ENCODE results near the gene SLC25A24. TPM values are rescaled to one million over a fixed set of nuclear protein-coding genes. Genes with fewer than 3 reads are reported as not detected.
"Not testable (repeated sequence)": the region's sequence is repeated elsewhere in the genome, so short reads cannot be mapped to it uniquely, and the experiment has no call there.

SLC25A24 gene
- total RNA-seq, 1 experiment from 2014 or later, result 32.2 TPM

GRCh38 chr1:108140177-108140576 lies 60.0 kb downstream of the SLC25A24 start:
- no peak for DNase-seq (ENCODE audit: low spot score)

DNA sequence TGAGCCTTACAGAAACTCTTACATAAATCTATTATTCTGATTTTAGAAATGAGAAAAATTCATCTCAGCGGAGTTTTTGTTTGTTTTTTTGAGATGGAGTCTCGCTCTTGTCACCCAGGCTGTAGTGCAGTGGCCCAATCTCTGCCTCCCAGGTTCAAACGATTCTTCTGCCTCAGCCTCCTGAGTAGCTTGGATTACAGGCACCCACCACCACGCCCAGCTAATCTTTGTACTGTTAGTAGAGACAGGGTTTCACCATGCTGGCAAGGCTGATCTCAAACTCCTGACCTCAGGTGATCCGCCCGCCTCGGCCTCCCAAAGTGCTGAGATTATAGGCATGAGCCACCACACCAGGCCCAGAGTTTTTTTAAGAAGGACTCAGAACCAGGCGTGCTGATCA lies 60.6 kb downstream of the SLC25A24 start:
- not testable (repeated sequence) for DNase-seq (ENCODE audit: low spot score)

- DNase-seq (ENCODE audit: low spot score), result not testable (repeated sequence)
Measured at GRCh38 chr1:108133148-108133547, 67.0 kb downstream of the SLC25A24 start.

DNA sequence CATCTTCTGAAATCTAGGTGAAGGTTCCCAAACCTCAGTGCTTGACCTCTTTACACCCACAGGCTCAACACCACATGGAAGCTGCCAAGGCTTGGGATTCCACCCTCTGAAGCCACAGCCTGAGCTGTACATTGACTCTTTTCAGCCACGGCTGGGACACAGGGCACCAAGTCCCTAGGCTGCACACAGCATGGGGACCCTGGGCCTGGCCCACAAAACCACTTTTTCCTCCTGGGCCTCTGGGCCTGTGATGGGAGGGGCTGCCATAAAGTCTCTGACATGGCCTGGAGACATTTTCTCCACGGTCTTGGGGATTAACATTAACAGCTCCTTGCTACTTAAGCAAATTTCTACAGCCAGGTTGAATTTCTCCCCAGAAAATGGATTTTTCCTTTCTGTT lies 67.8 kb downstream of the SLC25A24 start:
- not testable (repeated sequence) for DNase-seq (ENCODE audit: low spot score)

- not testable (repeated sequence) for DNase-seq (ENCODE audit: low spot score)
Measured at GRCh38 chr1:108131281-108131680, 68.9 kb downstream of the SLC25A24 start.

- DNase-seq (ENCODE audit: low spot score), result no peak
Measured at GRCh38 chr1:108130794-108131193, 69.3 kb downstream of the SLC25A24 start.

GRCh38 chr1:108129999-108130398 lies 70.1 kb downstream of the SLC25A24 start:
- no peak for DNase-seq (ENCODE audit: low spot score)

DNA sequence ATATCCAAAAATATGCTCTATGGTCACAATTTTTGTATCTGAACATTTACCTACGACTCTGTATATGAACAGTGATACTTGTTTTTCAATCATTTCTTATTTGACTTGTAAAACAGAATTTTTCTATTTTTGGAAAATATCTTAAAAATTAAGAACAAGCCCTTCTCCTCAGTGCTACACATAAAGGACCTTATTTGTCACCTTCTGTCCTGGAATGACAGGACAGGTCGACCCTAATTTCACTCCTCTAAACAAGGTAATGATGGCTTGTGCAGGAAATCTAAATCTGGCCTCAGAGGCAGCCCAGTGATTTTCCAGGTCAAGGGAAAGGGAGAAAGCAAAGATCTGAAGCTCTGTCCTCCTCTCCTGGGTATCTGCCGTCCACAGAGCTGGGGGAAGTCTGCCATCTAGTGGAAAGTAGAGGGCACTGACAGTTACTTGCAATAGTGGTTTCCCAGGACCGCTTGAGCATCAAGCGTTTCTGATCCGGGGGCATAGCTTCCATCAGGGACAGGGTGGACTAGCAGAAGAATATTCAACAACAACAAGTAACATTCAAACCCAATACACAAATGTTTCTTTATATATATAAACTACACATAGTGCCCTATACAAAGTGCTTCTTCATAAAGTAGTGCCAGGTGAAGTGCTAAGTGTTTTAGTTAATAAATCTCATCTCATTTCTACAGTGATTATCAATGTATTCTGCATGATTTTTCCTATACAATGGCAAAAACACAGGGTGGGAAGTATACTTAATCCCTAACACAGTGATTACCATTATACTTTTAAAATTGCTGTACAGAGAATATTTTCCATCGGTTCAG lies 74.6 kb downstream of the SLC25A24 start:
- peak; percentile 79 for DNase-seq (ENCODE audit: low spot score)

DNA sequence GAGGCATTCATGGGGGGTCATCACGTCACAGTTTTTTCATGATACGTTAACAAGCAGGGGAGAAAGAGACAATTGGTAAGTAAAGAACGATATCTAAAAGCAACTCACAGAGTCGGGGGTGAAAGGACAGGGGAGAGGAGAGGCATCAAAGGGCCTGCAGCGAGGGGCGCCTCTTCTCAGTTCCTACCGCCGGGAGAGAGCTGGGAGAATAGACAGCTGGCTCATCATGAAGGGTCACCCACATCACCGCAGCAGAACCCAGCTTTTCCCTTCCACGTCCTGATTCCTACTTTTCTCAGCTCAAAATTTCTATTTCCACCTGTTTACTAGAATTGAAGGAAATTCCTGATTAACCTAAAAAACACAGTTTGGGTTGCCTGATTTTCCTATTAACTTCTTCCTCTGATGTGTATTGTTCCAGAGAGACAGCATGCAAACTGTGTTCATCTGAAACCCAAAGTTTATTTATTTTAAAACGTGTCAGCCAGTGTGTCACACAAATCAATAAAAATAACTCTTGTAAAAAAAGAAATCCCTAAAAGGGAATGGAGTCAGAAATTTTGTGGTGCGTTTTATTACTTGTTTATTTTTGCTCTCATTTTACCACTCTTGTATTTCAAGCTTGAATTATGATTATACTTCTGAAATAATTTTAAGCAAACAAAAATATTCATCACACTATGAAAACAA lies 75.4 kb downstream of the SLC25A24 start:
- no peak for DNase-seq (ENCODE audit: low spot score)

GRCh38 chr1:108124023-108124422 lies 76.1 kb downstream of the SLC25A24 start:
- DNase-seq (ENCODE audit: low spot score), result no peak

GRCh38 chr1:108121358-108122143 lies 78.6 kb downstream of the SLC25A24 start:
- DNase-seq (ENCODE audit: low spot score), result no peak

DNA sequence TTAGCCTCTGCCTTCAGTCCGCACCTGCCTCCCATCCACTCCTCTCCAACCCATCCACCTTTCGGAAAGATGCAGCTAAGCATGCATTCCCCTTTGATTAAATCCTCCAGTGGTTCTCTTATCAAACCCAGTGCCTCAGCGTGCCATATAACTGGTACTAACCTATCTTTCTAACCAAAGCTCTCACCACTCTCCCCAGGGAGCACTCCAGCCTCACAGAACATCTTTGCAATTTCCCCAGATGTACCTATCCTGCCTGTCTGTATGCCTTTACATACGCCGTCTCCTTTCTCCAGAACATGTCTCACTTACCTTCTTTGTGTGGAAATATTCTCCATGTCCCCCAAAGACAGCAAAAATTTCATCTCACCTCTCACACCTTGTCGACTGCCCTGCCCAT lies 80.0 kb downstream of the SLC25A24 start:
- DNase-seq (ENCODE audit: low spot score), result no peak

- no peak for DNase-seq (ENCODE audit: low spot score)
Measured at GRCh38 chr1:108119500-108119899, 80.6 kb downstream of the SLC25A24 start.

- DNase-seq (ENCODE audit: low spot score), result no peak
Measured at GRCh38 chr1:108117945-108118902, 81.9 kb downstream of the SLC25A24 start.

DNA sequence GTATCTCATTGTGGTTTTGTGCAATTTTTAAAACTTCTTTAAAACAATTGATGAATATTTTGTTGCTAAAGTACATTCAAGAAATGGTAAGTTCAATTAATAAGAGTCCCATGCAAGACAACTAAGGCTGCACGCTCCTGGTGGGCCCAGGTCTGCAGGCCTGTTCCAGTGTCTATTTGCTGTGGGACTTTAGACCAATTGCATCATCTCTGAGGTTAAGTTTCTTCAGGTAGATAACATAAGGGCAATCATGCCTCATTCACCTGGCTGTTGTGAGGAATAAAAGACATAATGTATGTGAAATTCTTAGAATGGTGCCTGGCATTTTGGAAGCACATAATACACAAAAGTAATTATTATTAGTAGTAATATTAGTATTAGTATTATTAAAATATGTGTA lies 82.9 kb downstream of the SLC25A24 start:
- DNase-seq (ENCODE audit: low spot score), result no peak

DNA sequence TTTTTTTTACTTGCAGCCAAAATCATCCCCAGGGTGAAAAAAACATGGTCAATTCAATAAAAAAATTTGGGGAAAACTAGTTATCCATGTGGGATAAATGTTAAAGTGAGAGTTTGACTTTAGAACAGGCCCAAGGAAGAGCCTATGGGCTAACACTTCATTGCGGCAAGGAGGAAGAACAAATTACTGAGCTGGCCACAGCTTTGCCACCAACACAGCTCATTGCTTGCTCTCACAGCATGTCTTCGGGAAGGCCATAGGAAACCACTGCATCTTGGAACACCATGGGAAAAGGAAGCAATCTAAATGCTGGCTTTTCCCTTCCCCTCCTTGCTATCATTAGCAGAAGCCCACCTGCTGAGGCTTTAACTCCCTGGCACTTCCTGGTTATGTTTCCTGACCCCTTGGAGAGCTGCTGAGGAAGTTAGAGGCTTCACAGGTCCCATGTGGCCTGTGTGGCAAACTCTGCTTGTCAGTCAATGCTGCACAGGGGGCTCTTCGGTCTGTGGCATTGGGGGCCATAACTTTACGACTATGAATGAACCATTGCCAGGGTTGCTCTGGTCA lies 86.0 kb downstream of the SLC25A24 start:
- DNase-seq (ENCODE audit: low spot score), result no peak

DNA sequence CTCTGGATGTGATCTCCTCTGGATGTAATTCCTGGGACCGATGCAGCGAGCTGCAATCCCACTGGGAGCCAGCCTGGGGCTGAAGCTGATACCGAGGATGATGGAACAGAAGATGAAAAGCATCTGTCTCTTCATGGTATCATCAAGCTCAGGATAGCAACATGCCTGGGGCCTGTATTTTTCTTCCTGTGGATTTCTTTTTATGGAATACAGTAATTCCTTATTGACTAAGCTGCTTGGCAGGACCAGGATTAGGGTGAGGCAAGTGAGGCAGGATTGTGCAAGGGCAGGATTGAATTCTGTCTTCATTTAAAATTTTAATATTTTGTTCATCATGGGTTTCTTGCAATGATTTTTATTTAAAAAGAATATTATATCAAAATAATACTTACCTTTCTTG lies 86.6 kb downstream of the SLC25A24 start:
- no peak for DNase-seq (ENCODE audit: low spot score)

DNA sequence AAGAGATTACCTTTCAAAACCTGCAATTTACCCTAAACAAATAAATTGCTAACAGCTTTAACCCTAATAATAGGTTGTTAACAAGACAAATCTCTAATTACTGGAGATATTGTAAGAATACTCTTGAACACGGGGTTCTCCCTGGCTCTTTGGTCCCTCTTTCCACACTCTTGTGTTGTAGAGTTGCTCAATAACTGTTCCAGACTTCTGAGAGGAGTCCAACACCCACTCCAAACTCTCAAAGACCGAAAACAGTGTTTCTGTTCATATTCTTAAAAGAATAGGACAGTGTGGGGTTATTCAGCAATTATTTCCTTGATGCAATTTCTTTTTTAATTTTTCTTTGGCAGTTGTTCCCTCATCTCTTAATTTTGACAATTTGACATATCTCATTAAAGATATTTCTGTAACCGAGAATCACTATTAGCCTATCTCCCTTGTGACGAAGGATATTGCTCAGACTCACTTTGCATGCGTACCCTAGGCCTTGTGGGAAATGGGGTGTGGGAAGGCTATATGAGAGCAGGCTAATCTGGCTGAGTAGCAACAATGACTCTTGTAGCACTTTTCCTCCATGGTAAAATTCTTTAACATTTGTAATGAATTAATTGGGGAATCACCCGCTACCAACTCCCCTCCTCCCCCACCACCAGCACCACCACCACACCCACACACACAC lies 90.7 kb downstream of the SLC25A24 start:
- no peak for DNase-seq (ENCODE audit: low spot score)

DNA sequence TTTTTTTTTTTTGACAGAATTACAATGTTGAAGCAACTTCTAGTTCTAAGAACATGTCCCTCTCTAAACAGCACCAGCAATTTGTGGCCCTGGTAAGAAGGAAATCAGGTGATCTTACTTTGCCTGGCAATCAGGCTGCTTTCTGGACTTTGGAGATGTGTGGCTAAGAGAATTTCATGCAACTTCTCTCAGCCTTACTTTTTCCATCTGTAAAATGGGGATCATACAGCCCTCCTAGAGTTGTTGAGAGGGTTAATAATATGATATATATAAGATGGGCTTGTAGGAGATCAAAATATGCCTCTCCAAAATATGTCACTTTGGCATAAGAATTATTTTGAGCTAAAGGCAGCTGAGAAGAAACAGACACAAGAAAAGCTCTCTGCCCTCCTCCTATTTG lies 92.0 kb downstream of the SLC25A24 start:
- no peak for DNase-seq (ENCODE audit: low spot score)

DNA sequence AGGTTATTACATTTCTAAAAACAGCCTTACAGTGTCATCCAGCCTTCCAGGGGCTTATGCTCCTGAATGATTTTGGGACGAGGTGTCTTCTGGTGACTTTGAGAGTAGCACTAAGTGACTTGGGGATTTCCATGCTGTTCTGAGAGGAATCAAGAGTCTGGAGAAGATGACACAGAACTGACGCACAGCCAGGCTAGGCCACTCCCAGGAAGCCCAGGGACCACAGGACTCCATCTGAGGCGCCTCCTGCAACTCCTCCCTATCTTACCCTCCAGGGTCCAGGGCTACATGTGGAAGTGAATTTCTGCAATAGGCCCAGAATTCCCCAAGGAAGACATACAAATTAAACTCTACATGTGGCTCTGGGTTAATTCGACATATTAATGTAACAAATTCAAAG lies 92.5 kb downstream of the SLC25A24 start:
- peak; percentile 44 for DNase-seq (ENCODE audit: low spot score)

Measured in H4 (cell line).